Vagina (tissue), 2 donors: ENCODE results near the gene SYTL4. TPM values are rescaled to one million over a fixed set of nuclear protein-coding genes. Genes with fewer than 3 reads are reported as not detected.
A peak's percentile ranks its signal among the peaks of the same experiment; 100 is the strongest.

Experiments
- DNase-seq, 2 donors: peaks; one replicate each; pipeline ENCODE4 v3.0.0-alpha.2; 2017; ENCODE audit errors: extremely low spot score in 2 of 2
- H3K27ac ChIP-seq: fragments of 200-600 bp; sonication (generic); one replicate; pipeline ENCODE4 v1.5.1; 2019
- H3K27me3 ChIP-seq: fragments of 200-600 bp; sonication (generic); one replicate; pipeline ENCODE4 v1.5.1; 2019
- H3K36me3 ChIP-seq, 2 donors: fragments of 200-600 bp; sonication (generic); one replicate each; pipeline ENCODE4 v1.5.1; 2017 to 2019
- H3K4me1 ChIP-seq: fragments of 200-600 bp; sonication (generic); one replicate; pipeline ENCODE4 v1.5.1; 2019
- H3K4me3 ChIP-seq, 2 donors: fragments of 200-600 bp; sonication (generic); 1 replicate in 1 of 2; 2 replicates in 1 of 2; pipeline ENCODE4 v1.5.1; 2016 to 2019
- H3K9me3 ChIP-seq: fragments of 200-600 bp; sonication (generic); one replicate; pipeline ENCODE4 v1.5.1; 2019
- POLR2A ChIP-seq, 2 donors: fragments of 450-650 bp; IDR thresholded peaks; one replicate each; pipeline ENCODE4 v1.6.1; 2017; ENCODE audit warnings: antibody characterized with exemption in 2 of 2, mild to moderate bottlenecking in 2 of 2, moderate library complexity in 2 of 2
- POLR2AphosphoS5 ChIP-seq, 2 donors: sonication (generic); formaldehyde crosslinking; IDR thresholded peaks; one replicate each; pipeline ENCODE4 v1.9.0; 2017; ENCODE audit warnings: antibody characterized with exemption in 2 of 2, mild to moderate bottlenecking in 2 of 2, low read depth in 1 of 2; ENCODE audit not compliant: insufficient read depth in 1 of 2
- intact Hi-C: fragments of 100-400 bp; cut with DNase I; formaldehyde crosslinking; loops from one replicate; pipeline ENCODE4 v1.15.1; 2023
- total RNA-seq: library from RNA; depleted of rRNA; stranded (reverse); fragments of >200 nt; gene quantifications from one replicate; pipeline ENCODE4 v1.2.3, GENCODE V29; 2016
- TF ChIP-seq, protein P1 (sequence below), 3 experiments: fragments of 450-650 bp in 2 of 3; fragments of 200-600 bp in 1 of 3; sonication (generic) in 1 of 3; IDR thresholded peaks; one replicate each; pipeline ENCODE4 v1.5.1; 2017 to 2019; ENCODE audit warnings: antibody characterized with exemption in 3 of 3, mild to moderate bottlenecking in 2 of 3, moderate library complexity in 2 of 3

SYTL4 gene
- total RNA-seq, 1 donor from 2014 or later: 21.9 TPM

- intact Hi-C loops: no loop called here
- Histone ChIP-seq H3K27me3 (no peaks in the 10 kb centered on the region), H3K9me3 (no peaks in the 10 kb centered on the region), H3K36me3 (no peaks in the 10 kb centered on the region), H3K4me3 (no peak overlapping the region), H3K27ac (no peak overlapping the region), H3K4me1 (no peaks in the 10 kb centered on the region)
- TF ChIP-seq POLR2A (IDR thresholded peaks at IDR 0.05) (no peak), POLR2AphosphoS5 (IDR thresholded peaks at IDR 0.05; ENCODE audit: insufficient read depth in 1 of 2, low read depth in 1 of 2) (no peak)
- TF ChIP-seq, protein P1, sequence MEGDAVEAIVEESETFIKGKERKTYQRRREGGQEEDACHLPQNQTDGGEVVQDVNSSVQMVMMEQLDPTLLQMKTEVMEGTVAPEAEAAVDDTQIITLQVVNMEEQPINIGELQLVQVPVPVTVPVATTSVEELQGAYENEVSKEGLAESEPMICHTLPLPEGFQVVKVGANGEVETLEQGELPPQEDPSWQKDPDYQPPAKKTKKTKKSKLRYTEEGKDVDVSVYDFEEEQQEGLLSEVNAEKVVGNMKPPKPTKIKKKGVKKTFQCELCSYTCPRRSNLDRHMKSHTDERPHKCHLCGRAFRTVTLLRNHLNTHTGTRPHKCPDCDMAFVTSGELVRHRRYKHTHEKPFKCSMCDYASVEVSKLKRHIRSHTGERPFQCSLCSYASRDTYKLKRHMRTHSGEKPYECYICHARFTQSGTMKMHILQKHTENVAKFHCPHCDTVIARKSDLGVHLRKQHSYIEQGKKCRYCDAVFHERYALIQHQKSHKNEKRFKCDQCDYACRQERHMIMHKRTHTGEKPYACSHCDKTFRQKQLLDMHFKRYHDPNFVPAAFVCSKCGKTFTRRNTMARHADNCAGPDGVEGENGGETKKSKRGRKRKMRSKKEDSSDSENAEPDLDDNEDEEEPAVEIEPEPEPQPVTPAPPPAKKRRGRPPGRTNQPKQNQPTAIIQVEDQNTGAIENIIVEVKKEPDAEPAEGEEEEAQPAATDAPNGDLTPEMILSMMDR (IDR thresholded peaks at IDR 0.05): no peak
- DNase-seq: no peak
These were observed 58.4 kb downstream of the SYTL4 start for GRCh38 chrX:100673397-100673953.

DNA sequence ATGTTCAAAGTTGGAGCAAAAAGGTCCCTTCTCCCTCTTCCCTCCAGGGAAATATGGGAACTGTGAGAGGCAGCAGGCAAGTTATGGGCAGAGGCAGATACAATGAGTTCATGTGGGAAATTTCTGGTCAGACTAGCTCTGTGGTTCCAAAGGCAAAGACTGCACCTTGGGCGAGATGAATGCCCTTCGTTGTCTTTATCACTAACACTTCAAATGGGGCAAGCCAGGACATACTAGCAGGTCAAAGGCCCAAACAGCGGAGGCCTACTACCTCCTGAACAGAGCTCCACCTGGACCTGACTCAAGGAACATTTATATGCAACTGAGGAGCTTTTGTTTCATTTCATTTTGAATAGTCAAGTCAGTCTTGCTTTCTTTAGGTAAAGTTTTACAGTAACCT is 59.0 kb downstream of the SYTL4 start:
- Histone ChIP-seq H3K27me3 (no peaks in the 10 kb centered on the region), H3K36me3 (no peaks in the 10 kb centered on the region), H3K4me1 (no peaks in the 10 kb centered on the region), H3K4me3 (no peak overlapping the region), H3K9me3 (no peaks in the 10 kb centered on the region), H3K27ac (no peak overlapping the region)
- DNase-seq: no peak
- intact Hi-C loops: no loop called here
- TF ChIP-seq, protein P1 (IDR thresholded peaks at IDR 0.05): no peak
- no peak for TF ChIP-seq POLR2A (IDR thresholded peaks at IDR 0.05)
- TF ChIP-seq POLR2AphosphoS5 (IDR thresholded peaks at IDR 0.05; ENCODE audit: insufficient read depth in 1 of 2, low read depth in 1 of 2): no peak

- no peaks in the 10 kb centered on the region for H3K27me3 ChIP-seq
- H3K4me3 ChIP-seq: no peak overlapping the region
- H3K27ac ChIP-seq: no peak overlapping the region
- no peaks in the 10 kb centered on the region for H3K4me1 ChIP-seq
- DNase-seq: peak in 1 of 2 donors; percentile 60
- H3K9me3 ChIP-seq: no peaks in the 10 kb centered on the region
- intact Hi-C loops: no loop called here
- TF ChIP-seq POLR2AphosphoS5 (IDR thresholded peaks at IDR 0.05; ENCODE audit: insufficient read depth in 1 of 2, low read depth in 1 of 2) (no peak), POLR2A (IDR thresholded peaks at IDR 0.05) (no peak)
- TF ChIP-seq, protein P1 (IDR thresholded peaks at IDR 0.05): no peak
- H3K36me3 ChIP-seq: no peaks in the 10 kb centered on the region
These were observed 68.3 kb downstream of the SYTL4 start for GRCh38 chrX:100663642-100664041.

GRCh38 chrX:100662796-100663195 is 69.1 kb downstream of the SYTL4 start:
- no peaks in the 10 kb centered on the region for H3K27me3 ChIP-seq
- H3K9me3 ChIP-seq: no peaks in the 10 kb centered on the region
- DNase-seq: peak in 1 of 2 donors; percentile 27
- no peaks in the 10 kb centered on the region for H3K36me3 ChIP-seq
- TF ChIP-seq POLR2AphosphoS5 (IDR thresholded peaks at IDR 0.05; ENCODE audit: insufficient read depth in 1 of 2, low read depth in 1 of 2) (no peak), POLR2A (IDR thresholded peaks at IDR 0.05) (no peak)
- TF ChIP-seq, protein P1 (IDR thresholded peaks at IDR 0.05): no peak
- no peak overlapping the region for H3K27ac ChIP-seq
- H3K4me3 ChIP-seq: no peak overlapping the region
- no peaks in the 10 kb centered on the region for H3K4me1 ChIP-seq
- intact Hi-C loops: no loop called here

- peak in 1 of 2 donors; percentile 77 for DNase-seq
- Histone ChIP-seq H3K27me3 (no peaks in the 10 kb centered on the region), H3K36me3 (no peaks in the 10 kb centered on the region), H3K4me3 (no peak overlapping the region), H3K4me1 (no peaks in the 10 kb centered on the region), H3K27ac (no peak overlapping the region), H3K9me3 (no peaks in the 10 kb centered on the region)
- intact Hi-C loops: no loop called here
- TF ChIP-seq POLR2AphosphoS5 (IDR thresholded peaks at IDR 0.05; ENCODE audit: insufficient read depth in 1 of 2, low read depth in 1 of 2) (no peak), POLR2A (IDR thresholded peaks at IDR 0.05) (no peak)
- TF ChIP-seq, protein P1 (IDR thresholded peaks at IDR 0.05): no peak
These were observed 69.8 kb downstream of the SYTL4 start for GRCh38 chrX:100662170-100662569.
